Measurements from ENCODE around the gene CCDC13. TPM values are rescaled to one million over a fixed set of nuclear protein-coding genes. Genes with fewer than 3 reads are reported as not detected.

CCDC13 gene
- total RNA-seq, 1 experiment from 2014 or later: 0.79 TPM

- ChIA-PET POLR2A (no interaction called here), CTCF (interaction anchor here (0.8 to 2.1 kb wide), 7 partner anchors 11 to 151 kb away, joined by 3 to 16 read pairs (median 5); no protein-coding TSS in a partner anchor)
- Mint-ChIP-seq H3K27me3 (ENCODE audit: low read depth) (peaks cover 8% of the 10 kb centered on the region; the same call in 1 of the 2 replicates), H3K4me1 (peaks cover 45% of the 10 kb centered on the region), H3K9me3 (peaks cover 3% of the 10 kb centered on the region), H3K4me3 (no peak overlapping the region), H3K27ac (peak overlapping the region; percentile 88; the same call in 1 of the 2 replicates), H3K36me3 (no peaks in the 10 kb centered on the region)
- no peak for DNase-seq (ENCODE audit: low spot score)
- TF ChIP-seq GTF2I (CRISPR knock-in tag; conservative IDR thresholded peaks at IDR 0.05) (no peak), ETV6 (CRISPR knock-in tag; IDR thresholded peaks at IDR 0.05) (no peak), SP1 (CRISPR knock-in tag; conservative IDR thresholded peaks at IDR 0.05) (0 out of 2 replicates have a peak, but pooled peaks have one; percentile 16), MAX (CRISPR knock-in tag; IDR thresholded peaks at IDR 0.05) (peak; percentile 17; the same call in 1 of the 2 replicates)
- TF ChIP-seq, protein P1, sequence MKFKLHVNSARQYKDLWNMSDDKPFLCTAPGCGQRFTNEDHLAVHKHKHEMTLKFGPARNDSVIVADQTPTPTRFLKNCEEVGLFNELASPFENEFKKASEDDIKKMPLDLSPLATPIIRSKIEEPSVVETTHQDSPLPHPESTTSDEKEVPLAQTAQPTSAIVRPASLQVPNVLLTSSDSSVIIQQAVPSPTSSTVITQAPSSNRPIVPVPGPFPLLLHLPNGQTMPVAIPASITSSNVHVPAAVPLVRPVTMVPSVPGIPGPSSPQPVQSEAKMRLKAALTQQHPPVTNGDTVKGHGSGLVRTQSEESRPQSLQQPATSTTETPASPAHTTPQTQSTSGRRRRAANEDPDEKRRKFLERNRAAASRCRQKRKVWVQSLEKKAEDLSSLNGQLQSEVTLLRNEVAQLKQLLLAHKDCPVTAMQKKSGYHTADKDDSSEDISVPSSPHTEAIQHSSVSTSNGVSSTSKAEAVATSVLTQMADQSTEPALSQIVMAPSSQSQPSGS (CRISPR knock-in tag; IDR thresholded peaks at IDR 0.05; ENCODE audit: borderline replicate concordance, low read depth): no peak
- peak; percentile 72 for ATAC-seq
Measured at GRCh38 chr3:42733501-42734262, 39.4 kb downstream of the CCDC13 start.

DNA sequence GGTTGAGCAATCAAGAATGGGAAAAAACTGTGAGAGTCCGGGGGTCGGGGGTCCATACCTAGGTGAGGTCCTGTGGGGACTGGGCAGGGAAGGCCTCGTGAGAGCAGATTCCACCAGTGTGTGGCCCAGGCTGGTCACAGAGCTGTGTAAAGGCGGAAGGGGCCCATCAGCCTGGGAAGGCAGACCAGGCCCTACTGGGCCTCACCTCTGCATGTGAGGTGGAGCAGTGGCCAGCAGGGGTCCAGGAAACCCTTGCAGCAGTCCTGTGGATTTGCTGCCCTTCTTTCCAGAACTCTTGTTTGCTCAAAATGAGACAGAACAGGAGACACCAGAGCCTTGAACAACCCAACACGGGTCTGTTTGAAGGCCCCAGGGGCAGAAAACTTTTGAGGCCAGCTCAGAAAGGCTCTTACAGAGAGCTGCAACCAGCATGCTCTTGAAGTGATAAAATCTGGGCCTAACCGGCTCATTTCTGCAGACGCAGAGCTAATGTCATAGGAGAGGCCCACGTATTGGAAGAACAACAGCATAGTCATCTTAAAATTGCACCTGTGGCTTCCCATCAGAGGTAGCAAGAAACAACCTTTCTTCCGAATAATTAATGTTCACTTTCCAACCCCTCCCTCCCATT lies 40.1 kb downstream of the CCDC13 start:
- ChIA-PET POLR2A (no interaction called here), CTCF (interaction anchor here (1.0 to 2.1 kb wide), 6 partner anchors 12 to 150 kb away, joined by 3 to 16 read pairs (median 6); no protein-coding TSS in a partner anchor)
- Mint-ChIP-seq H3K36me3 (no peaks in the 10 kb centered on the region), H3K27me3 (ENCODE audit: low read depth) (peaks cover 11% of the 10 kb centered on the region; the same call in 1 of the 2 replicates), H3K9me3 (peaks cover 5% of the 10 kb centered on the region; the same call in 1 of the 2 replicates), H3K4me3 (no peak overlapping the region), H3K4me1 (peaks cover 48% of the 10 kb centered on the region), H3K27ac (no peak overlapping the region)
- no peak for TF ChIP-seq EMX1 (CRISPR knock-in tag; IDR thresholded peaks at IDR 0.05)
- no peak for TF ChIP-seq ZNF138 (CRISPR knock-in tag; conservative IDR thresholded peaks at IDR 0.05)
- no peak for TF ChIP-seq ZNF416 (CRISPR knock-in tag; IDR thresholded peaks at IDR 0.05)
- no peak for TF ChIP-seq NR2C2 (CRISPR knock-in tag; IDR thresholded peaks at IDR 0.05)
- TF ChIP-seq, protein P2, sequence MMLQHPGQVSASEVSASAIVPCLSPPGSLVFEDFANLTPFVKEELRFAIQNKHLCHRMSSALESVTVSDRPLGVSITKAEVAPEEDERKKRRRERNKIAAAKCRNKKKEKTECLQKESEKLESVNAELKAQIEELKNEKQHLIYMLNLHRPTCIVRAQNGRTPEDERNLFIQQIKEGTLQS (CRISPR knock-in tag; conservative IDR thresholded peaks at IDR 0.05): no peak
- TF ChIP-seq FOXK1 (CRISPR knock-in tag; IDR thresholded peaks at IDR 0.05): no peak
- TF ChIP-seq ZNF671 (CRISPR knock-in tag; IDR thresholded peaks at IDR 0.05): no peak
- no peak for TF ChIP-seq ATF6 (CRISPR knock-in tag; IDR thresholded peaks at IDR 0.05)
- no peak for TF ChIP-seq SOX15 (CRISPR knock-in tag; IDR thresholded peaks at IDR 0.05)
- TF ChIP-seq GTF2I (CRISPR knock-in tag; conservative IDR thresholded peaks at IDR 0.05): no peak
- TF ChIP-seq, protein P3, sequence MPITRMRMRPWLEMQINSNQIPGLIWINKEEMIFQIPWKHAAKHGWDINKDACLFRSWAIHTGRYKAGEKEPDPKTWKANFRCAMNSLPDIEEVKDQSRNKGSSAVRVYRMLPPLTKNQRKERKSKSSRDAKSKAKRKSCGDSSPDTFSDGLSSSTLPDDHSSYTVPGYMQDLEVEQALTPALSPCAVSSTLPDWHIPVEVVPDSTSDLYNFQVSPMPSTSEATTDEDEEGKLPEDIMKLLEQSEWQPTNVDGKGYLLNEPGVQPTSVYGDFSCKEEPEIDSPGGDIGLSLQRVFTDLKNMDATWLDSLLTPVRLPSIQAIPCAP (CRISPR knock-in tag; IDR thresholded peaks at IDR 0.05): no peak
- no peak for TF ChIP-seq ZNF317 (CRISPR knock-in tag; IDR thresholded peaks at IDR 0.05; ENCODE audit: borderline replicate concordance, low read depth)
- no peak for TF ChIP-seq TP53 (CRISPR knock-in tag; IDR thresholded peaks at IDR 0.05)
- TF ChIP-seq NFE2L1 (CRISPR knock-in tag; IDR thresholded peaks at IDR 0.05): no peak
- TF ChIP-seq FOXJ3 (CRISPR knock-in tag; IDR thresholded peaks at IDR 0.05; ENCODE audit: borderline replicate concordance): no peak
- TF ChIP-seq, protein P4, sequence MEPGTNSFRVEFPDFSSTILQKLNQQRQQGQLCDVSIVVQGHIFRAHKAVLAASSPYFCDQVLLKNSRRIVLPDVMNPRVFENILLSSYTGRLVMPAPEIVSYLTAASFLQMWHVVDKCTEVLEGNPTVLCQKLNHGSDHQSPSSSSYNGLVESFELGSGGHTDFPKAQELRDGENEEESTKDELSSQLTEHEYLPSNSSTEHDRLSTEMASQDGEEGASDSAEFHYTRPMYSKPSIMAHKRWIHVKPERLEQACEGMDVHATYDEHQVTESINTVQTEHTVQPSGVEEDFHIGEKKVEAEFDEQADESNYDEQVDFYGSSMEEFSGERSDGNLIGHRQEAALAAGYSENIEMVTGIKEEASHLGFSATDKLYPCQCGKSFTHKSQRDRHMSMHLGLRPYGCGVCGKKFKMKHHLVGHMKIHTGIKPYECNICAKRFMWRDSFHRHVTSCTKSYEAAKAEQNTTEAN (CRISPR knock-in tag; IDR thresholded peaks at IDR 0.05): no peak
- TF ChIP-seq, protein P5, sequence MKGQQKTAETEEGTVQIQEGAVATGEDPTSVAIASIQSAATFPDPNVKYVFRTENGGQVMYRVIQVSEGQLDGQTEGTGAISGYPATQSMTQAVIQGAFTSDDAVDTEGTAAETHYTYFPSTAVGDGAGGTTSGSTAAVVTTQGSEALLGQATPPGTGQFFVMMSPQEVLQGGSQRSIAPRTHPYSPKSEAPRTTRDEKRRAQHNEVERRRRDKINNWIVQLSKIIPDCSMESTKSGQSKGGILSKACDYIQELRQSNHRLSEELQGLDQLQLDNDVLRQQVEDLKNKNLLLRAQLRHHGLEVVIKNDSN (CRISPR knock-in tag; IDR thresholded peaks at IDR 0.05): no peak
- no peak for TF ChIP-seq HMGA2 (CRISPR knock-in tag; IDR thresholded peaks at IDR 0.05)
- DNase-seq (ENCODE audit: low spot score) (no peak), ATAC-seq (peak; percentile 21)

All from WTC11 (cell line).